Astrocyte of the spinal cord (primary cell): ENCODE data around the gene EFNA4.

Experiments
- DNase-seq: peaks from one replicate; pipeline ENCODE4 v3.0.0; 2011; ENCODE audit warnings: low read depth, low spot score
- H3K4me3 ChIP-seq: 2 replicates; pipeline ENCODE4 v1.5.1; 2011; ENCODE audit warnings: low read depth, mild to moderate bottlenecking, low read length, moderate library complexity
- CTCF ChIP-seq: IDR thresholded peaks from 2 replicates; pipeline ENCODE4 v1.5.1; 2012; ENCODE audit warnings: low read depth, mild to moderate bottlenecking, low read length, inconsistent platforms
- in situ Hi-C: cut with HindIII; loops from 2 replicates; pipeline ENCODE4 v1.10.0; 2017; ENCODE audit warnings: low sequenced_read_pairs

EFNA4 gene

DNA sequence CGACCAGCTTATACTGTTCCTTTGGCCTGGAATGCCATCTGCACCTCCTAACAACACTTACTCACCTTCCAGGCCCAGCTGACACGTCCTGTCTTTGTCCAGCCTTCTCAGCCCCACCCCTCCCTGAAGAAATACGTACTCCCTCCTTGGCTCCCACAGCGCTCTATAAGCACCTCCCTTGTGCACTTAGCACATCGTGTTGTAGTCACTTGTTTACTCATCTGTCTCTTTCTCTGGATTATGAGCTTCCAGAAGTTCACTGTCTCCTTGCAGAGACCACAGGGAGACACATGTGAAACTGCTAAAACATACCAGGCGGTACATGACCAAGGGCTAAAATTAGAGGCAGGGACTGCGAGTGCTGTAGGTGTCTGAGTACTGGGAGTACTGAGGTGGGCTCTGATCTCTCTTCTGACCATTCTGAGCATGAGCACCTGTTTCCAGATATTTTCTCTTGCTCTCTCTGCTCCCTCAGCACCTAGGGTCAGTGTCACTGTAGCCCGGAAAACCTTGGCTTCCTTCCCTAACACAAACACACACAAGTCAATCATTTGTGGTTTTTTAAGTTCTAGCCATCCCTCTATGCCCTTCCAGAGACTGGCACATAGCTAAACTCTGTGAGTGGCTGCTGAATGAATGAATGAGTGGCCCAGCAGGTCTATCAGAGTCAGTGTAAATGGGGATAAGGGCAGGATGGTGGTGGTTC is 24.8 kb upstream of the EFNA4 start:
- in situ Hi-C loops = no loop called here
- no peak overlapping the region for H3K4me3 ChIP-seq
- no peak for DNase-seq
- TF ChIP-seq CTCF = no peak

DNA sequence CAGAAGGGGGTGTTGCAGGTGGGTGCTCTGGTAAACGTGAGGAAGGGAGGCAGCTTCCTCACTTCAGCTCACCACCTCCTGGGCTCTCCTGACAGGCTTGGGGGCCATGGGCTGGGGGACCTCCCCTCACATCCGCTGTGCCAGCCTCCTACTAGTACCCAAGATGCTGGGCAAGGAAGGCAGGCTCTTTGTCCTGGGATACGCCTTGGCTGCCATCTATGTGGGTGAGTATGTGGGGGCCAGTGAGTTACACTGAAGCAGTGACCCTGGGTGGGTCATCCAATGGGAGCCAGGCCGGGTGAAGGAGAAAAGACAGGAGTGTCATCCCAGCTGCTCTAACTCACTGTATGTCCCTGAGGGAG is 24.3 kb upstream of the EFNA4 start:
- in situ Hi-C loops = no loop called here
- H3K4me3 ChIP-seq = no peak overlapping the region
- TF ChIP-seq CTCF = no peak
- no peak for DNase-seq

- no peak for DNase-seq
- TF ChIP-seq CTCF = no peak
- H3K4me3 ChIP-seq = no peak overlapping the region
- in situ Hi-C loops = no loop called here
Observed at GRCh38 chr1:155040358-155041093, 23.0 kb upstream of the EFNA4 start.

- no peak for DNase-seq
- in situ Hi-C loops = no loop called here
- TF ChIP-seq CTCF = no peak
- no peak overlapping the region for H3K4me3 ChIP-seq
Observed at GRCh38 chr1:155042789-155043188, 20.8 kb upstream of the EFNA4 start.

DNA sequence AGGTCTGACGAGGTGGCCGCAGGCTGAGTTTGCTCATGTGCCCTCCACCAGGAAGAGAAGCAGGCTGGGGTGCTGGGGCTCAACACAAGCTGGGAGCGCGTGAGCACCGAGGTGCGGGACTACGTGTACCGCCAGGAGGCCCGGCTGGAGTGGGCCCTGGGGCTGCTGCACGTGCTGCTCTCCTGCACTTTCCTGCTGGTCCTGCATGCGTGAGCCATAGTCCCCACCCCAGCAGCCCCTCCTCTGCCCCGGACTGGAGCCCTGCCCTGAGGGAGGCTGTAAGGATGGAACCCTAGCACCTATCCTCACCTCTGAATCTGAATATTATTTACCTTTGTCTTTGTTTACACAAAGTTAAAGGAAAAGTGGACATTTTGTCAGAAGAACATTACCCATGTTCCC is 20.2 kb upstream of the EFNA4 start:
- in situ Hi-C loops = no loop called here
- DNase-seq = no peak
- TF ChIP-seq CTCF = no peak
- H3K4me3 ChIP-seq = no peak overlapping the region

DNA sequence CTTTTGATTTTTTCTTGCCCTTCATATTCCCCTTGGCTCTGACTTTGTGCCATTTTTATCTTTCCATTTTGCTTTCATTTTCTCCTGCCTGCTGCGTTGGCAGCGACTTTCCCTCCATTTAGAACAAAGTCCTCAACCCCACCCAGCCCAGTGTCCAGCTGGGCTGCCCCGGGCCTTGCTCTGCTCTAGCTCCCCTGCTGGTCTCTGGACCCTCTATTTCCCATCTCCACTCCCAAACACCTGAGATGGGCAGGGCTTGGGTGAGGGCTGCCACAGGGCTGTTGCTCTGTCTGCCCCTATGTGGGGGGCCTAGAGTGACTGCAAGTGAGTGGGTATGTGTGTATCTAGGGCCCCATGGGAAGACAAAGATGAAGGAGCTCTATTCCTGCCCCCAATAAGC is 19.7 kb upstream of the EFNA4 start:
- in situ Hi-C loops = no loop called here
- DNase-seq = no peak
- no peak overlapping the region for H3K4me3 ChIP-seq
- no peak for TF ChIP-seq CTCF
